UCSD-AML1 (cell line): Measurements from ENCODE around the gene TMEM225B.
"Not testable (repeated sequence)": the region's sequence is repeated elsewhere in the genome, so short reads cannot be mapped to it uniquely, and the experiment has no call there.

Experiments used
- DNase-seq: peaks from one replicate; lab custom pipeline; 2025; ENCODE audit not compliant: unreplicated experiment; lab: John Stamatoyannopoulos, UW

TMEM225B gene

GRCh38 chr7:99579281-99579955 lies 18.6 kb upstream of the TMEM225B start:
- DNase-seq, result no peak

DNA sequence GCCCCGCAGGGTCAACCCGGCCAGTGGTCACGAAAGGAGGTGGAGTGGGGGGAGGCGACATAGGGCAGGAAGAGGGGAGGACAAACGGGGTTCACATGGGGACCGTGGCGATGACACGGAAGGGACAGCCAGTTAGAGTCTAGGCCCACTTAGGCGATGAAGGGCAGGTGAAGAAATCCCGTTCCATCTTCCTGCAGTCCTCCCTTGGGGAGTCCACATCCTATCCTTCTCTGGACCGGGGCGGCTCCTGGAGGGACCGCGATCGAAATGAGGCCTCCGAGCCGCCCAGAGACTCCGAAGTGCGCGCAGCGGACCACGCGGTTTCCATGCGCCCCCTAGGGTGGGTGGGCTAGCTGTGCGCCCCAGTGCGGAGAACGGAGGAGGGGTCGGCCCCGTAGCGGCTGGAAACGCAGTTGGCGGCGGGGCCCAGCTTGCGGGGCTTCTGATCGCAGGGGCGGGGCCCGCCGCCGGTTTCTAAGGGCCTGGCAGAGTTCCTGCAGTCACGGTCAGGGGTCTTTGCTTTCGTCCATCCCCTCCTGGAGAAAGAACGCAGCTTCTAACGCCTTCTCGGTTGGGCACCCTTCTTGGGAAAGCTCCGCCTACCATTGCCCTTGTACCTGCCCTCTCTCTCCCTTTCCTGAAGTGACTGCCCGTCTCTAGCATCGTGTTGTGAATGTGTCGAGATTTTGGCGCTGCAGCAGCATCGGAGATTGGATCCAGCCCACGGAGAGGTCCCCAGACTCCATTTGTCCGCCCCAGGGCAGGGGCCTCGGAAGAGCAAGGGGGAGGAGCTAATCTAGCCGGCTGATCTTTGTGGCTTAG lies 17.9 kb upstream of the TMEM225B start:
- DNase-seq, result no peak

DNA sequence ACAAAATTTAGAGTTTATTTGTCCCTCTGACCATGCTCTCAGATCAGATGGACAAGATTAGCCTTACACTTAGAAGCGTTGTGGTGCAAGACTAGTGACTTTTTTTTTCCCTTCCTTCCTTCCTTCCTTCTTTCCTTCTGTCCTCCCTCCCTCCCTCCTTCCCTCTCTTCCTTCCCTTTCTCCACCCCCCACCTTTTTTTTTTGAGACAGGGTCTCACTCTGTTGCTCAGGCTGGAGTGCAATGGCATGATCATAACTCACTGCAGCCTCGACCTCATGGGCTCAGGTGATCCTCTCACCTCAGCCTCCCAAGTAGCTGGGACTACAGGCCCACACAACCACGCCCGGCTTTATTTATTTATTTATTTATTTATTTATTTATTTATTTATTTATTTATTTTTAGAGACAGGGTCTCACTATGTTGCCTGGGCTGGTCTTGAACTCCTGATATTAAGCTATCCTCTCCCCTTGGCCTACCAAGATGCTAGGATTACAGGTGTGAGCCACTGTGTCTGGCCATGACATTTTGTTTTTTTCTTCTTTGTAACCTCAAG lies 17.2 kb upstream of the TMEM225B start:
- DNase-seq, result not testable (repeated sequence)

DNA sequence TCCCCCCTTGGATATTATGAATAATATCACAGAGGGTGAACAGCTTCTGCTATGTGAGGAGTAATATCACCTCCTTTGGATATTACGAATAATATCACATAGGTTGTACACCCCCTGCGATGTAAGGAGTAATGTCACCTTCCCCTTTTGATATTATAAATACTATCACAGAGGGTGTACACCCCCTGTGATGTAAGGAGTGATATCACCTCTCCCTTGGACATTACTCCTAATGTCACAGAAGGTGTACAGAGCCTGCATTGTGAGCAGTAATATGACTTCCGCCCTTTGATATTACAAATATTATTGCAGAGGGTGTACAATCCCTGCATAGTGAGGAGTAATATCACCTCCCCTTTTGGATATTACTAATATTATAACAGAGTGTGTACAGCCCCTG lies 9.2 kb upstream of the TMEM225B start:
- no peak for DNase-seq

- DNase-seq, result no peak
Observed at GRCh38 chr7:99594948-99595745, 2.9 kb upstream of the TMEM225B start.

DNA sequence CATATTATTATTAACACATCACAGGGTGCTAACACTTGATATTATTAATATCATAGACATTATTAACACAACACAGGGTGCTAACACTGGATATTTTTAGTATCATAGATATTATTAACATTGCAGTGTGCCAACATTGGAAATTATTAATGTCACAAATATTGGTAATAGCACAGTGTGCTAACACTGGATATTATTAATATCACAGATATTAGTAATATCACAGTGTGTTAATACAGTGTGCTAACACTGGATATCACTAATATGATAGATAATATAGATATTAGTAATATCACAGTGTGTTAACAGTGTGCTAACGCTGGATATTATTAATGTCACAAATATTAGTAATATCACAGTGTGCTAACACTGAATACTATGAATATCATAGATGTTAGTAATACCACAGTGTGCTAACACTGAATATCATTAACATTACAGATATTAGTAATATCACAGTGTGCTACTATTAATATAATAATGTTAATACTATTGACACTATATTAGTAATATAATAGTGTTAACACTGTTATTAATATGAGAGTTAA lies 1.6 kb upstream of the TMEM225B start:
- no peak for DNase-seq

DNA sequence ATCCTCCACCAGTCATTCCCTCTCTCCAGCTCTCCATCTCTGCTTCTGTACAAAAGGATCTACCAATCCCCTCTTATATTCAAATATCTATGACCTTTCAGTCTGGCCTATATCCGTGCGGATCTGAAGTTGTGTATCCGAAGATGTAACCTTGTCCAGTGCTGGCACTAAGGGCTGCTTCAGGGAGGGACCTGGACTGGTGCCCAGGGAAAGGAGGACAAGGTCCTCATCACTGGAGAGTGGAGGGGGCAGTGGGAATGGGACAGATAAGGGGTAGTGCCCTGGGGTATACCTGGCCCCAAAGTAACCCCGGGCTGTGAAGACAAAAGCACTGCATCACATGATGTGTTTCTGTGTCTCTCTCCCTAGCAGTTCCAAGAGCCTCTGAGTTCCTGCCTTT lies 1.8 kb downstream of the TMEM225B start:
- no peak for DNase-seq

DNA sequence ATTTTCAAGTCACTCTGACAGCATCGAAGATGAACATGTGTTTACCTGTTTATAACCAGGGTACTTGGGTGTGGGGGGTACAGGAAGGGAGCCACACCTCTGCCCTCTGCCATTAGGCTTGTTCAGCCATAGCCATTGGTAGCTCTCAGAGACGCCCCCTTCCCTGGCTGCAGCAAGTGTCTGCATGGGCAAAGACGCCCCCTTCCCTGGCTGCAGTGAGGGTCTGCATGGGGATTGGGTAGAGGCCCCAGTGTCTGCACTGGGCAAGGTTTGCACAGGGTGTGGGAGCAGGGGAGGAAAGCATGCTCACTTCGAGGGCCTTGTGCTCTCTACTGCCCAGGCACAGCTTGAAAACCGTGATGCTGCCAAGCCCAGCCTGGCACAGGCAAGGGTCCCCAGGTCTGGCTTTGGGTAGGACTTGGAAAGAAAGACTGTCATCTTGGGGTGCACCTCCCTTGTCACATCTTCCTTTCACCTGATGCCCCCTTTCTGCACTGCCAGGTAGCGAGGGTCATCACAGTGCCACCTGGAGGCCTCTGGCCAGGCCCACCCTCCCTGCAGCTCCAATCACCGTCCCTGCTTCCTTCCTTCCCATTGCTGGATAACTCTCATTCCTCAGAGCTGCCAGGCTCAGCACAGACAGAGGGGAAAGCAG lies 3.7 kb downstream of the TMEM225B start:
- DNase-seq, result no peak

DNA sequence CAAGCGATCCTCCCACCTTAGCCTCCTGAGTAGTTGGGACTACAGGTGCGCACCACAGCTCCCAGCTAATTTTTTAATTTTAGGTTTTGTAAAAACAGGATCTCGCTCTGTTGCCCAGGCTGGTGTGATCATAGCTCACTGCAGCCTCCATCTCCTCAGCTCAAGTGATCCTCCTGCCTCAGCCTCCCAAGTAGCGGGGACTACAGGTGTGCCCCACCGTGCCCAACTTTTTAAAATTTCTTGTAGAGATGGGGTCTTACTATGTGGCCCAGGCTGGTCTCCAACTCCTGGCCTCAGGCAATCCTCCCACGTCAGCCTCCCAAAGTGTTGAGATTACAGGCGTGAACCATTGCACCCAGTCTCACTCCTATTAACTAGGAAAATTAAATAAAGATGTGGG lies 7.5 kb downstream of the TMEM225B start:
- no peak for DNase-seq

DNA sequence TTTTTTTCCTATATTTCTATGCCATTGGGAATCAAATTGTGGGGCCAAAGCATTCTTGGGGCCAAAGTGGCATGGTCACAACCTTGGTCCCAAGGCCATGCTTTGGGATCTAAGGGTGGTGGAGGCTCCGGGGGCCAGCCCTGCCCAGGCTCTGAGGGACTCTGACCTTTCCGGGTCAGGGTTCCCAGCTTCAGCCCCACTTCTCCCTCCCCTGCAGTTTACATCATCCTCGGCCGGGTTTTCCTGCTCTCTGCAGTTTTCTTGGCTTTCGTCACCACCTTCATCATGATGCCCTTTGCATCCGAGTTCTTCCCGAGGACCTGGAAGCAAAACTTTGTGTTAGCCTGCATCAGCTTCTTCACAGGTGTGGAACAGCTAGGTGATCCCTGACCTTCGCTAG lies 8.5 kb downstream of the TMEM225B start:
- DNase-seq, result no peak

DNA sequence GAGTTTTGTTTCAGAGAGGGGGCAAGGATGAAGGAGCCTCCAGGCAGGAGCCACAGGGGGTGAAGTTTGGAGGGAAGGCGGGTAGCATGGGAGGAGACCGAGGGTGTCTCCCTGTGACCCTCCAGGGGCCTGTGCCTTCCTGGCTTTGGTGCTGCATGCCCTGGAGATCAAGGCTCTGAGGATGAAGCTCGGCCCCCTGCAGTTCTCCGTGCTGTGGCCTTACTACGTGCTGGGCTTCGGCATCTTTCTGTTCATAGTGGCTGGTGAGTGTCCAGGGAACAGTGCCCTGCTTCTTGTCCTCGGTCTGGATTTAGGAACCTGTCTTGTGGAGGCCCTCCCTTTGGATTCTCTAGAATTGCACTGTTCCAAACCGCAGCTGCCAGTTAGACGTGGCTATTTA lies 9.5 kb downstream of the TMEM225B start:
- no peak for DNase-seq

- no peak for DNase-seq
Observed at GRCh38 chr7:99614495-99614894, 16.4 kb downstream of the TMEM225B start.

GRCh38 chr7:99615989-99616358 lies 17.9 kb downstream of the TMEM225B start:
- DNase-seq, result no peak

GRCh38 chr7:99616359-99617191 lies 18.5 kb downstream of the TMEM225B start, which contains the start of gene ZSCAN25:
Gene ZSCAN25 (plus strand): TSS chr7:99616946. CDS start chr7:99619607, 2,661 bp downstream.
- peak; percentile 83 for DNase-seq

GRCh38 chr7:99617192-99617781 lies 19.2 kb downstream of the TMEM225B start:
- DNase-seq, result no peak

- no peak for DNase-seq
Observed at GRCh38 chr7:99618726-99619125, 20.7 kb downstream of the TMEM225B start.

GRCh38 chr7:99619571-99620130 lies 21.6 kb downstream of the TMEM225B start:
- DNase-seq, result no peak

GRCh38 chr7:99621271-99621670 lies 23.2 kb downstream of the TMEM225B start:
- DNase-seq, result no peak

DNA sequence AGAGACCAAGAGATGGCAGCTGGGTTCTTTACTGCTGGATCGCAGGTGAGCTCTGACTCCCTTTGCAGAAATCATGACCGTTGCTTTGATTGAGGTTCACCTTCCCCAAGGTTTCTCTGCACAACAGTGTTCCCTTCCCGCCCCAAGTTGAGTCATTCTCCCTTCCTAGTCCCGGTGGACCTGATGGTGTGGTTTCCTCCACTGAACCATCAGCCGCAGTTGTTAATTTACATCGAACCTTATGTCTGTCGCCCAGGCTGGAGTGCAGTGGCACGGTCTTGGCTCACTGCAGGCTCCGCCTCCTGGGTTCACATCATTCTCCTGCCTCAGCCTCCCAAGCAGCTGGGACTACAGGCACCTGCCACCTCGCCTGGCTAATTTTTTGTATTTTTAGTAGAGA lies 24.5 kb downstream of the TMEM225B start:
- no peak for DNase-seq
